Endothelial cell of umbilical vein (primary cell): Measurements from ENCODE around the gene GPBAR1. TPM values are rescaled to one million over a fixed set of nuclear protein-coding genes. Genes with fewer than 3 reads are reported as not detected.

Experiments
- BruUV-seq: library from RNA; stranded (reverse); fragments of 400-500 nt; replicated peaks from 2 replicates; lab custom pipeline; 2021; lab: Mats Ljungman, UMichigan
- CTCF ChIA-PET: fragments of 300-600, 350-600 bp; sonication (Branson Sonifier 250); formaldehyde crosslinking; loops from one replicate; lab custom pipeline; 2021; ENCODE audit warnings: antibody characterized with exemption, inconsistent platforms; lab: Charles Lee
- POLR2A ChIA-PET: fragments of 300-600, 350-600 bp; sonication (Branson Sonifier 250); formaldehyde crosslinking; loops from one replicate; lab custom pipeline; 2021; ENCODE audit warnings: antibody characterized with exemption, inconsistent platforms; lab: Charles Lee
- DNase-seq: peaks from one replicate; pipeline ENCODE4 v3.0.0-alpha.2; 2011; ENCODE audit warnings: low read depth, low spot score
- FAIRE-seq: peaks from 2 replicates; lab custom pipeline; 2011; peaks lifted over from hg19 to GRCh38; lab: Jason Lieb, UNC
- H2AFZ ChIP-seq: 2 replicates; pipeline ENCODE4 v1.6.0; 2012; ENCODE audit warnings: low read depth, low read length, control low read depth, inconsistent platforms
- H3K27ac ChIP-seq: 2 replicates; pipeline ENCODE4 v1.5.1; 2011; ENCODE audit warnings: low read depth, mild to moderate bottlenecking, control low read depth, low read length, moderate library complexity; ENCODE audit not compliant: insufficient read depth
- H3K27me3 ChIP-seq, 2 experiments: 2 replicates each; pipeline versions ENCODE4 v1.6.0 to v1.6.1; 2011; ENCODE audit warnings: low read length in 2 of 2, mixed read lengths in 1 of 2; ENCODE audit not compliant: control insufficient read depth in 2 of 2, insufficient read depth in 2 of 2
- H3K36me3 ChIP-seq, 2 experiments: 2 replicates in 1 of 2; 3 replicates in 1 of 2; pipeline ENCODE4 v1.5.1; 2011; ENCODE audit warnings: low read length in 2 of 2, mild to moderate bottlenecking in 1 of 2, moderate library complexity in 1 of 2; ENCODE audit not compliant: control insufficient read depth in 2 of 2, insufficient read depth in 2 of 2; ENCODE audit errors: extremely low read depth in 1 of 2
- H3K4me1 ChIP-seq: 3 replicates; pipeline ENCODE4 v1.5.1; 2011; ENCODE audit warnings: mild to moderate bottlenecking, low read length; ENCODE audit not compliant: control insufficient read depth, insufficient read depth; ENCODE audit errors: extremely low read depth
- H3K4me2 ChIP-seq: 2 replicates; pipeline ENCODE4 v1.6.1; 2011; ENCODE audit warnings: low read length, control low read depth, mixed read lengths; ENCODE audit not compliant: insufficient read depth
- H3K4me3 ChIP-seq, 3 experiments: fragments of 200-600 bp in 1 of 3; sonication (generic), shearing (Covaris generic) in 1 of 3; replicated peaks in 1 of 3; 2 replicates each; pipeline ENCODE4 v1.5.1; 2011 to 2016; ENCODE audit warnings: control low read depth in 3 of 3, low read length in 3 of 3, mild to moderate bottlenecking in 2 of 3, inconsistent platforms in 1 of 3, low read depth in 1 of 3, moderate library complexity in 1 of 3; ENCODE audit not compliant: insufficient read depth in 1 of 3
- H3K79me2 ChIP-seq: 2 replicates; pipeline ENCODE4 v1.6.0; 2012; ENCODE audit warnings: low read length, inconsistent platforms; ENCODE audit not compliant: control insufficient read depth, insufficient read depth
- H3K9ac ChIP-seq: replicated peaks from 2 replicates; pipeline ENCODE3; 2011; ENCODE audit warnings: low read length, control low read depth; ENCODE audit not compliant: insufficient read depth; ENCODE audit errors: extremely low read depth
- H3K9me1 ChIP-seq: replicated peaks from 3 replicates; pipeline ENCODE4 v1.6.0; 2011; ENCODE audit warnings: mild to moderate bottlenecking, low read length; ENCODE audit not compliant: control insufficient read depth, insufficient read depth; ENCODE audit errors: extremely low read depth
- H3K9me3 ChIP-seq: replicated peaks from 2 replicates; pipeline ENCODE4 v1.5.1; 2012; ENCODE audit warnings: low read length, inconsistent platforms; ENCODE audit not compliant: control insufficient read depth, insufficient read depth
- H4K20me1 ChIP-seq: replicated peaks from 2 replicates; pipeline ENCODE3; 2011; ENCODE audit warnings: mild to moderate bottlenecking, low read length; ENCODE audit not compliant: control insufficient read depth, insufficient read depth; ENCODE audit errors: extremely low read depth
- EZH2 ChIP-seq: IDR thresholded peaks from 2 replicates; pipeline ENCODE4 v1.6.1; 2012; ENCODE audit warnings: borderline replicate concordance, low read depth, mild to moderate bottlenecking, moderate library complexity, low read length, inconsistent platforms; ENCODE audit not compliant: severe bottlenecking
- FOS ChIP-seq: IDR thresholded peaks from 2 replicates; pipeline ENCODE4 v1.6.1; 2011; ENCODE audit warnings: mild to moderate bottlenecking, low read length, moderate library complexity, borderline replicate concordance; ENCODE audit not compliant: insufficient read depth
- GATA2 ChIP-seq: IDR thresholded peaks from 2 replicates; pipeline ENCODE4 v1.7.0; 2011; ENCODE audit warnings: low read depth, mild to moderate bottlenecking, moderate library complexity, mixed read lengths, low read length; ENCODE audit not compliant: insufficient read length, insufficient read depth
- JUN ChIP-seq: IDR thresholded peaks from 2 replicates; pipeline ENCODE4 v1.6.1; 2011; ENCODE audit warnings: borderline replicate concordance, low read depth; ENCODE audit not compliant: insufficient read length, insufficient read depth
- MAX ChIP-seq: IDR thresholded peaks from 2 replicates; pipeline ENCODE4 v1.6.1; 2011; ENCODE audit not compliant: insufficient read depth, insufficient read length
- MYC ChIP-seq: IDR thresholded peaks from one replicate; pipeline ENCODE4 v1.6.1; 2011; ENCODE audit warnings: mild to moderate bottlenecking, low read depth, low read length
- POLR2A ChIP-seq: IDR thresholded peaks from 2 replicates; pipeline ENCODE4 v1.6.1; 2012; ENCODE audit warnings: low read depth, mild to moderate bottlenecking, control low read depth, low read length
- POLR2AphosphoS5 ChIP-seq: IDR thresholded peaks from 2 replicates; pipeline ENCODE4 v1.6.1; 2012; ENCODE audit warnings: low read depth, mild to moderate bottlenecking, control low read depth, low read length, moderate library complexity; ENCODE audit not compliant: insufficient read depth
- dilution Hi-C: fragments of 300-500 bp; cut with MboI; formaldehyde crosslinking; loops from one replicate; pipeline ENCODE4 v1.15.0; 2019; ENCODE audit warnings: low sequenced_read_pairs; ENCODE audit not compliant: extremely low pct_ligation_motif_present
- intact Hi-C: fragments of 100-400 bp; cut with micrococcal nuclease; formaldehyde crosslinking; loops from one replicate; pipeline ENCODE4 v1.10.0; 2022
- polyA plus RNA-seq, 4 experiments: library from polyadenylated mRNA; depleted of rRNA in 3 of 4; stranded (reverse) in 3 of 4; unstranded in 1 of 4; fragments of >200 nt; gene quantifications; 2 replicates each; pipeline versions ENCODE4 v1.2.1 to v1.2.3, GENCODE V29; 2011 to 2012; ENCODE audit warnings: missing spikeins in 1 of 4
- total RNA-seq: library from RNA; stranded (reverse); gene quantifications from 2 replicates; pipeline ENCODE4 v1.2.3, GENCODE V29; 2021
- TF ChIP-seq, protein P1 (sequence below), 2 donors: IDR thresholded peaks; 1 replicate in 1 of 2; 2 replicates in 1 of 2; pipeline ENCODE4 v1.5.1; 2011; ENCODE audit warnings: low read length in 2 of 2, mild to moderate bottlenecking in 2 of 2, moderate library complexity in 2 of 2, control low read depth in 1 of 2, inconsistent platforms in 1 of 2, low read depth in 1 of 2; ENCODE audit not compliant: insufficient read depth in 1 of 2; ENCODE audit errors: extremely low read depth in 1 of 2

The GPBAR1 gene
- total and polyA plus RNA-seq, 2 donors (not counting 3 experiments of a cell fraction or from before 2014, with no cell fraction given): 0.14 to 0.75 TPM

DNA sequence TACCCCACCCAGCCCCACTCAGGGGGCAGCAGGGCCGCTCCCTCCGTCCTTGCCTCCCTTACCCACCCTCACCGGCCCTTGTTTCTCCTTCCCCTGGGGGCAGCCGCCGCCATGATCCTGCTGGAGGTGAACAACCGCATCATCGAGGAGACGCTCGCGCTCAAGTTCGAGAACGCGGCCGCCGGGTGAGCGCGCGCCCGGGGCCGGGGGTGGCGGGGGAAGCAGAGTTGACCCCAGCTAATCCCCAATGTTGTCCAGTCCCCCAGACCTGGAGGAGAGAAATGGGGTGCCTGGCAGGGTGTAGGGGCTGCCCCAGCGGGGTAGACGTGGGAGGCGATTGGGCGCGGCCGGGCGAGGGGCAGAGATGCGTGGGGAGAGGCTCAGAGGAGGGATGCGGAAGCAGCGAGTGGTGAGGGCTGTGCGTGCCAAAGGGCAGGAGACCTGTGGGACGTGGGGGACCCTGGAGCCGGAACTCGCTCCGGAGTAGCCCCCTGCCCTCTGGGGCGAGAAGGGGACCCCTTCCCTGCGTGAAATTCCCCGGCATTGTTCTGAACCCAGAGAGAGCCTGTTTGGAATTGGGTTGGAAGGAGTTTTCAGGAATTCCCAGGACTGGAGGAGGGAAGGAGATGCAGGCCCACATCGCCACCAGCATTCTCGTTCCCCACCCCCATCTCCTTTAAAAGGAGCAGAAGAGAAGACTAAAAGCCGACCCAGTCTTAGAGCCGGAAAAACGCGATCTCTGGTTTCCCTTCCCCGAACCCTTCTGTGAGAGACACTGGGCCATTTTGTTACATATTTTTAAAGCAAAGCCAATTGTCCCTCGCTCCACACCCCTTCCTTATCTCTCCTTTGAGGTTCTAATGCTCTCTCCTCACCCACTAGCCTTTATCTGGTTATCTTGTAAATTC lies 43.2 kb upstream of the GPBAR1 start:
- TF ChIP-seq MAX (no peak), FOS (no peak), POLR2AphosphoS5 (no peak), MYC (no peak), POLR2A (no peak), EZH2 (no peak), JUN (no peak), GATA2 (no peak)
- TF ChIP-seq, protein P1, sequence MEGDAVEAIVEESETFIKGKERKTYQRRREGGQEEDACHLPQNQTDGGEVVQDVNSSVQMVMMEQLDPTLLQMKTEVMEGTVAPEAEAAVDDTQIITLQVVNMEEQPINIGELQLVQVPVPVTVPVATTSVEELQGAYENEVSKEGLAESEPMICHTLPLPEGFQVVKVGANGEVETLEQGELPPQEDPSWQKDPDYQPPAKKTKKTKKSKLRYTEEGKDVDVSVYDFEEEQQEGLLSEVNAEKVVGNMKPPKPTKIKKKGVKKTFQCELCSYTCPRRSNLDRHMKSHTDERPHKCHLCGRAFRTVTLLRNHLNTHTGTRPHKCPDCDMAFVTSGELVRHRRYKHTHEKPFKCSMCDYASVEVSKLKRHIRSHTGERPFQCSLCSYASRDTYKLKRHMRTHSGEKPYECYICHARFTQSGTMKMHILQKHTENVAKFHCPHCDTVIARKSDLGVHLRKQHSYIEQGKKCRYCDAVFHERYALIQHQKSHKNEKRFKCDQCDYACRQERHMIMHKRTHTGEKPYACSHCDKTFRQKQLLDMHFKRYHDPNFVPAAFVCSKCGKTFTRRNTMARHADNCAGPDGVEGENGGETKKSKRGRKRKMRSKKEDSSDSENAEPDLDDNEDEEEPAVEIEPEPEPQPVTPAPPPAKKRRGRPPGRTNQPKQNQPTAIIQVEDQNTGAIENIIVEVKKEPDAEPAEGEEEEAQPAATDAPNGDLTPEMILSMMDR (IDR thresholded peaks at IDR 0.05; ENCODE audit: extremely low read depth in 1 of 2, insufficient read depth in 1 of 2, low read depth in 1 of 2, low read length in 2 of 2): no peak
- DNase-seq (peak; percentile 45), FAIRE-seq (no peak)
- H2AFZ ChIP-seq: no peak overlapping the region
- H3K79me2 ChIP-seq: peaks cover 55% of the 10 kb centered on the region
- no peaks in the 10 kb centered on the region for H3K9me3 ChIP-seq
- peak overlapping the region; percentile 81 to 96 (median 88) for H3K4me3 ChIP-seq
- no peaks in the 10 kb centered on the region for H3K9me1 ChIP-seq
- ChIA-PET POLR2A (interaction anchor here (1.6 kb wide), 1 partner anchor 9 kb away, joined by 3 read pairs; no protein-coding TSS in a partner anchor), CTCF (interaction anchor here (0.7 to 1.1 kb wide), 2 partner anchors 12 to 50 kb away, joined by 3 to 4 read pairs; no protein-coding TSS in a partner anchor)
- intact Hi-C loops: loop anchor here (1.0 kb wide), 2 partner anchors 31 to 53 kb away; partner anchors contain the start of genes AAMP and PNKD
- no peaks in the 10 kb centered on the region for H3K27me3 ChIP-seq
- peak overlapping the region; percentile 95 for H3K4me2 ChIP-seq
- BruUV-seq: no TSS peak
- dilution Hi-C loops: no loop called here
- H3K9ac ChIP-seq: peak overlapping the region; percentile 78
- peaks cover 8% of the 10 kb centered on the region for H4K20me1 ChIP-seq
- H3K27ac ChIP-seq: peak overlapping the region; percentile 54
- H3K4me1 ChIP-seq: peaks cover 40% of the 10 kb centered on the region
- peaks cover 0 to 8% of the 10 kb centered on the region in 2 experiments for H3K36me3 ChIP-seq
